GM12878 (cell line): ENCODE data around the gene OFD1.

Source experiments
- CTCF ChIP-seq, 3 experiments: IDR thresholded peaks in 2 of 3; conservative IDR thresholded peaks in 1 of 3; 2 replicates each; pipeline ENCODE4 v1.5.1; 2011; ENCODE audit warnings: low read depth in 3 of 3, low read length in 3 of 3, mild to moderate bottlenecking in 3 of 3, control low read depth in 2 of 3, moderate library complexity in 2 of 3, inconsistent platforms in 1 of 3, mixed read lengths in 1 of 3; ENCODE audit not compliant: control insufficient read depth in 2 of 3, insufficient read depth in 1 of 3; ENCODE audit errors: extremely low read depth in 1 of 3
- ETV6 ChIP-seq, 2 experiments: fragments of 450-650 bp in 1 of 2; IDR thresholded peaks in 1 of 2; conservative IDR thresholded peaks in 1 of 2; 2 replicates each; pipeline ENCODE4 v1.6.1; 2014; ENCODE audit warnings: antibody characterized with exemption in 1 of 2, borderline replicate concordance in 1 of 2, low read depth in 1 of 2, mild to moderate bottlenecking in 1 of 2, moderate library complexity in 1 of 2
- JUNB ChIP-seq: IDR thresholded peaks from 2 replicates; pipeline ENCODE4 v1.6.1; 2016; ENCODE audit warnings: antibody characterized with exemption, mild to moderate bottlenecking
- STAT1 ChIP-seq: fragments of 450-650 bp; conservative IDR thresholded peaks from 2 replicates; pipeline ENCODE4 v1.6.1; 2014; ENCODE audit warnings: antibody characterized with exemption, mild to moderate bottlenecking

- TF ChIP-seq ETV6 (conservative IDR thresholded peaks at IDR 0.05 in 1 of 2, IDR thresholded peaks at IDR 0.05 in 1 of 2; ENCODE audit: borderline replicate concordance in 1 of 2, low read depth in 1 of 2) (peak in 1 of 2 experiments; percentile 47; a peak in 1 of 4 replicates), CTCF (IDR thresholded peaks at IDR 0.05 in 2 of 3, conservative IDR thresholded peaks at IDR 0.05 in 1 of 3; ENCODE audit: control insufficient read depth in 2 of 3, extremely low read depth in 1 of 3, insufficient read depth in 1 of 3, low read depth in 3 of 3, low read length in 3 of 3) (no peak; a peak in 1 of 6 replicates), JUNB (peak; percentile 80), STAT1 (no peak)
Observed at GRCh38 chrX:13761606-13762414, 27.3 kb downstream of the OFD1 start.
